GM19455 (cell line): Measurements from ENCODE around the gene PRKCD.

Experiments
- ATAC-seq: cut with Tn5 transposase; IDR thresholded peaks from one replicate; pipeline ENCODE4 v1.9.1; 2021; ENCODE audit not compliant: unreplicated experiment

Gene PRKCD

DNA sequence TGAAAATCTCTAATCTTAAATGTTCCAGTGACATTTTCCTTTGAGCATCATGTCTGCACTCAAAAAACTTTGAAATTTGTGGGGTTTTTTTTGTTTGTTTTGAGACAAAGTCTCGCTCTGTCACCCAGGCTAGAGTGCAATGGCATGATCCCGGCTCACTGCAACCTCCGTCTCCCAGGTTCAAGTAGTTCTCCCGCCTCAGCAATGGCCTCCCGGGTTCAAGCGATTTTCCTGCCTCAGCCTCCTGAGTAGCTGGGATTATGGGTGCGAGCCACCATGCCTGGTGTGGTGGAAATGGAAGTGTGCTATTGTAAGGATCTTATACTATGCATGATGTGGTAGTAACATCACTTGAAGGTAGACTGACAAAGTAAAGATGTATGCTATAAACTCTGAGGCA, 52.3 kb downstream of the PRKCD start:
- no peak for ATAC-seq

DNA sequence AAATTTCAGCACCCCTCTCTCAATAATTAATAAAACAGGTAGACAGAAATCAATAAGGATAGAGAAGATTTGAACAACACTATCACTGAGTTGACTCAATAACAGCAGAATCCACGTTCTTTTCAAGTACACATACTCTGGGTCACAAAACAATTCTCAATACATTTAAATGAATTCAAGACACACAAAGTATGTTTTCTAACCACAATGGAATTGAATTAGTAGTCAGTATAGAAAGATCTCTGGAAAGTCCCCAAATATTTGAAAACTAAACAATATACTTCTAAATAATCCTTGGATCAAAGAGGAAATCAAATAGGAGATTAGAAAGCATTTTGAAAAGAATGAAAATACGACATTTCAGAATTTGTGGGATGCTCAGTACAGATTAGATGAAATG, 54.8 kb downstream of the PRKCD start:
- no peak for ATAC-seq

DNA sequence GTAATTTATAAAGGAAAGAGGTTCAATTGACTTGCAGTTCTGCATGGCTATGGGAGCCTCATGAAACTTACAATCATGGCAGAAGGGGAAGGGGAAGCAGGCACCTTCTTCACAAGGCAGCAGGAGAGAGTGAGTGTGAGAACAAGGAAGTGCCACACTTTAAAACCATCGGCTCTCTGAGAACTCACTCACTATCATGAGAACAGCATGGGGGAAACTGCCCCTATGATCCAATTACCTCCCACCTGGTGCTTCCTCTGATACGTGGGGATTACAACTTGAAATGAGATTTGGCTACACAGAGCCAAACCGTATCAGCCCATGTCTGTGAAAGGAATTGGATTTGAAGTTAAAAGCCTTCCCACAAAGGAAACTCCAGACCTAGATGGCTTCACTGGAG, 55.7 kb downstream of the PRKCD start:
- ATAC-seq = no peak

DNA sequence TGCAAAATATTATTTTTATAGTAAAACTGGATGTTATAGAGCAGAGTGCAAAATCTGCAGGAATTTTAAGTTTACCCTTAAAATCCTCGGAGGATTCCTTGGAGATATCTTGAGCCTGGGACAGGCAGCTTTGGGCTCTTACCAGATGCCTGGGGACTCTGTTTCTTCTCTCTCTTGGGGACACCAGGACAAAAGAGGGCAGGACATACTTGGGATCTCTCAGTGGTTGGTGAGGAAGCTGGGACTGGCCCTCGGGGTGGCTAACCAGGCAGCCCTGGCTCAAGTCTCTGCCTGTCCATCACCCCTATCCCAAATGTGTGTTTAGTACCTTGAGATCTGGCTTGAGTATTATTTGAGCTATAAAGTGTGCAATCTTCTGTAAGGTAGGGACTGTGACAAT, 56.2 kb downstream of the PRKCD start:
- ATAC-seq = no peak

DNA sequence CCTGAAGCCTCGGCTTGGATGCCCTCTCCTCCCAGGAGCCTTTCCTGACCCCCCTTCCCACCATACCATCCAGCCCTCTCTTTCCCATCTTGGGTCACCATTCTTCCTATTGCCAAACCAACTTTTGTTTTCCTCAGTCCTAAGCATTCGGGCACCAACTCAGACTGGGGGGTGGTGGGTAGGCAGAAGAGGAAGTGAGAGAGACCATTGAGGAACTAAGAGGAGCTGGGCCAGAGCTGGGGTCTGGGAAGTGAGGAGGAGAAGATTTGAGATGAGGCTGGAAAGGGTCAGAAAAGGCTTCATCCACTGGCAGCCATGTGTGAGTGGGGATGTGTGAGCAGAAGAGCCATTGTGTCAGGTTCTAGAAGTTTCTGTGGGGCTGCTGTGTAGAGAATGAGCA, 57.1 kb downstream of the PRKCD start:
- ATAC-seq = no peak

DNA sequence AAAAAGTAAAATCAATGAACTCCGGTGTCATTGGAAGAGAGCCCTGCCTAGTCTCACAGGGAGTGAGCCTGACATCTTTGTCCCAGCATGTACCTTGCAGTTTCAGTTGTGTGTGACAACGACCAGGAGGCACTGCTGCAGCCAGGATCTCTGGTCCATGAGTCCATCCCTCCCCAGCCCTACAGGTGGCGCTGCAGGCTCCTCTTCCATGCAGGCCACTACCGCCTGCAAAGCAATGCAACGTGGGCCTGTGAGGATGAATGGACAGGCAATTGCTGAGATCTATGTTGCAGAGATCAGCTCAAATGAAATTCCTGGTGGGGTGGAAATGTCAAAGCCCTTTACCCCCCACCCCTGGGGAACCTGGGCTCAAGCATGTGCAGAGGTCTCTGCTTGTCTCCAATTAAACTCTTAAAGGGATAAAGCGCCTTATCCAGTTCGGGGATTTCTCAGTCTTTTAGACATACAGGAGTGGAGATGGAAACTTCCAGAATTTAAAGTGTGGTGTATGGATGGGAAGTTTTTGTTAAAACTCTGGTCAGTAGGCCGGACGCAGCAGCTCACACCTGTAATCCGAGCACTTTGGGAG, 59.0 kb downstream of the PRKCD start:
- ATAC-seq = no peak

DNA sequence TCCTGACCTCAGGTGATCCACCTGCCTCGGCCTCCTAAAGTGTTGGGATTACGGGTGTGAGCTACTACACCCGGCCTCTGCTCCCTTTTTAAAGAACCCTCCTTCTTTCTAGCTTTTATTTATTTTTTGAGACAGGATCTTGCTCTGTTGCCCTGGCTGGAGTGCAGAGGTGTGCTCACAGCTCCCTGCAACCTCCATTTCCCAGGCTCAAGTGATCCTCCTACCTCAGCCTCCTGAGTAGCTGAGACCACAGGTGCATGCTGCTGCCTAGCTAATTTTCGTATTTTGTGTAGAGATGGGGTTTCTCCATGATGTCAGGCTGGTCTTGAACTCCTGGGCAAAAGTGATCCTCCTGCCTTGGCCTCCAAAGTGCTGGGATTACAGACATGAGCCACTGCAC, 60.3 kb downstream of the PRKCD start:
- ATAC-seq = no peak

DNA sequence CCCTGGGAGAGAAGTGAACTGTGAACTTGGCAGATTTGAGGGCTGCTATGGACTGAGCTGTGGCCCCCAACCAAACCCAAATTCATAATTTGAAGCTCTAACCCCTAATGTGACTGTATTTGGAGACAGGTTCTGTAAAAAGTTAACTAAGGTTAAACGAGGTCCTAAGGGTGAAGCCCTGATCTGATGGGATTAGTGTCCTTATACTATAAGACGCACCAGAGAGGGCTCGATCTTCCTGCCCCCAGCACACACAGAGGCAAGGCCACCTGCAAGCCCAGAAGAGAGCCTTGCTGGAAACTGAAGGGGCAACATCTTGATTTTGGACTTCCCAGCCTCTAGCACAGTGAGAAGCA, 60.8 kb downstream of the PRKCD start:
- ATAC-seq = no peak

DNA sequence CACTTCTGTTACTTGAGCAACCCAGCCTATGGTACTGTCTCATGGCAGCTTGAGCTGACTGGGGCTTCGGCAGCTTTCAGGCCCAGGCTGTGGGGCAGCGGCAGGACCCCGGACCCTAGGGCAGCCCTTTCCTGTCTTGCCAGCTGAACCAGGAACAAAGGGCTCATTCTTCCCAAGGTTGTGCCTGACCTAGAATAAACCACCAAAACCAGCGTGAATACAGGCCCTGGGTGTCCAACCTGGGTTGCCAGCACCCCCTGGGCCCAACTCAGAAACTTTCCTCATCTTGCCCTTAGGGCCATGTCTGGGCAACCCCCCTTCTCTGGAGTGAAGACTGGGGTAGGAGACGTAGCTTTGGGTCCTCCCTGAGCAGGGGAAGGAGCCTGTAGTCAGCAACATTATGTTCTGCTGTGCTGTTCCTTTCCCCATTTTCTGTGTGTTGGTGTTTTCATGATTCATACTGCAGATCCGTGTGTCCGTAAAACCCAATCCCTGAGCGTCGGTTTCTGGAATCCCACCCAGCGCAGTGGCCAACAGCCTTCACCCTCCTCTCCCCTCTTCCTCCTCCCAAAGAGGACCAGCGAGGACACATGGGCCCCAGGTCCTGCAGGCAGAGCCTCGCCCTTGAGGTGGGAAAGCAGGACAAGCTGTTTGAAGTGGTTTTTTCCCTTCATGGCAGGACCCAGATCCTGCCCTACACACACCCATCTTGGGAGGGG, 61.3 kb downstream of the PRKCD start:
- no peak for ATAC-seq

DNA sequence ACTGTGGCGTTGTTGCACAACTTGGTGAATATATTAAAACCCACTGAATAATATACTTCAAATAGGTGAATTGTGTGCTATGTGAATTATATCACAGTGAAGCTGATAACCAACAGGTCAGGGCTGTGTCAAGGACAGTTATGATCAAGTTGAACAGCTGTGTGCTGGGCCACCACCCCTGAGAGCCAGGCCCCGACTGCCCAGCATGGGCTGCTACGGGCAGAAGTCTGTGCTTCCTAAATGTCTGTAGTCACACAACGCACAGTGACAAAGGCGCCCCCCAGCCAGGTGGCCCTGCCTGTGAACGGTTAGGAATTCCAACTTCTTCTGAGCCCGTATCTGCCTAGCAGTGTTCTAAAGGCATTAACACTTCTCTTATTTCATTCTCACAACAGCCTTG, 62.0 kb downstream of the PRKCD start:
- ATAC-seq = no peak

DNA sequence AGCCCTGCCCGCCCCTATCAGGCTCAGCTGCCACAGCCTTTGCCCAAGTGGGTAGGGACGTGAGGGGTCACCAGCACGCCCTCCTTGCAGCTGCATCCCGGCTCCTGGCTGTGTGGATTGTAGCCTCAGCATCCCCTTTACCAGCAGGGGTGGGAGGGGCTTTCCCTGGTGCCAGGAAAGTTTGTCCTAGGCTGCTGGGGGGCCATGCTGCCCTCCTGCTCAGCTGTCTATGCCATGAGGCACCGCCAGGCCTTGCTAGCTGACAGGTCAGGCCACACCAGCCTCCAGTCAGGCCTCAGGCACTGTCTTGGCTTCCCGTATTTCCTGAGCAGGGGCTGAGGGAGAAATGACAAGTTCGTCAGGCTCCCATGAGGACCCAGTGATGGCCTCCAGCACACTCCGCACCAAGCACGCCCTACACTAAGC, 62.5 kb downstream of the PRKCD start:
- ATAC-seq = no peak

DNA sequence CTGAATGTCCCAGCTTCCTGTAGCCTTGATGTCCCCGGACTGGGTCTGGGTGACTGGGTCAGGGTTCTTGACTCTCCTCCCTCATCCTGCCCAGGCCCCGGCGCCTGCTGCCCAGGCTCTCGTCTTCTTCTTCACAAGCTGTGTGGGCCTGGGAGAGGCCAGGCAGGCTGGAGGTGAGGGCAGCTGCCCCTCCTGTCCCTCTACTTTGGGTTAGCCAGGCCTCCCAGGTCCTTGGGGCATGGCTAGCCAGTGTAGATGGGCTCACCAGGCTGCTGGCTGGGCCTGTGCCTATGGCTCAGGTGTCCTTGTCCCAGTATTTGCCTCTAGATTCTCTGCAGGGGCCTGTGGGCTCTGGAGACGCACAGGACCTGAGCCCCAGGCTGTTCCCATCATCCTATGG, 63.0 kb downstream of the PRKCD start:
- no peak for ATAC-seq

DNA sequence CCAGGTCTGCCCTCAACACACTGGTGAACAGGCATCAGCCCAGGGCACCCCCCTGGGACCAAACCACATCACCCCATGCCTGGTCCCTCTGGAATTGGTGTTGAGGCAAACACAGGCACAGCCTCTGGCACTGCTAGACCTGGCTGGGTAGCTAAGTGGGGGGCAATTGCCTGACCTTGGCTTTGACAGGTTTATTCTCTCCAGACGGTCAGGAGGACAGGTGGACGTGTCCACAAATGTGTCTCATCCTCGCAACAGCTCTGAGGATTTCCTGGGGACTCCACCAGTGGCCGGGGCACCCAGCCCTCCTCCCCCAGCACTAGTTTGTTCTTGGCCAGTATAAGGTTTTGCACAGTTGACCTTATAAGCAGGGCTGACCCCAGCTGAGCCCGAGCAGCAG, 63.5 kb downstream of the PRKCD start:
- no peak for ATAC-seq

DNA sequence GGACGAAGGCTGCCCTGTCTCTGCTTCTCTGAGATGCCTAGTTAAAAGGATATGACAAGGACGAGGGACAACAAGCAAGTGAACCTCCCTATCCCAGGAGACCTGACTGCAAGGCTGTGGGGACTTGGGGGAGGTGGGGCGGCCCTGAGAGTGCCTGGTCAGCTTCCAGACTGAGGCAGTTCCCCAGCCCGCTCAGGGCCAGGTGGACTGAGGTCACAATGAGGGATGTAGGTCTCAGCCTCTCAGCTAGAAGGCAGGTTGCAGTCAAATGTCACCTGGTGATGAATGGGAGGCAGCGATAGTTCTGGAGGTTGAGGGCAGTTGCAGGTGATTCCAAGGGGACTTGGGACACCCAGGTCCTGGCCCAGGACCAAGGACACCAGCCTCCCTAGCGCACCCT, 64.2 kb downstream of the PRKCD start:
- no peak for ATAC-seq

DNA sequence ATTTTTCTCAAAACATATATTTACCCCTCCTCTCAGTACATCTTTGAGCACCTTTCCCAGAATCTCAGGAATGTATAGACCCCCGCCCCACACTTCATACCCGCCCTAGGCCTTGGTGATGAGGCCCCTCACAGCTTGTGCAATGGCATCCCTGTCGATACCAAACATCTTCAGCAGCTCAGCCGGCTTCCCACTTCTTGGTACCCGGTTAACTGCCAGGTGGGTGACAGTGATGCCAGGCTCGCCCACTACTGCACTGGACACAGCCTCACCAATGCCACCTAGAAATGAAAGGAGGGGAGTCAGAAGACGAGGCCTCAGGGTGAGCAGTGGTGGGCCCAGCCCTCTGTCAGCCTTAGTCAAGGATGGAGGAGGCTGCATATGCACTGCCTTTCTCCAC, 64.6 kb downstream of the PRKCD start:
- no peak for ATAC-seq

DNA sequence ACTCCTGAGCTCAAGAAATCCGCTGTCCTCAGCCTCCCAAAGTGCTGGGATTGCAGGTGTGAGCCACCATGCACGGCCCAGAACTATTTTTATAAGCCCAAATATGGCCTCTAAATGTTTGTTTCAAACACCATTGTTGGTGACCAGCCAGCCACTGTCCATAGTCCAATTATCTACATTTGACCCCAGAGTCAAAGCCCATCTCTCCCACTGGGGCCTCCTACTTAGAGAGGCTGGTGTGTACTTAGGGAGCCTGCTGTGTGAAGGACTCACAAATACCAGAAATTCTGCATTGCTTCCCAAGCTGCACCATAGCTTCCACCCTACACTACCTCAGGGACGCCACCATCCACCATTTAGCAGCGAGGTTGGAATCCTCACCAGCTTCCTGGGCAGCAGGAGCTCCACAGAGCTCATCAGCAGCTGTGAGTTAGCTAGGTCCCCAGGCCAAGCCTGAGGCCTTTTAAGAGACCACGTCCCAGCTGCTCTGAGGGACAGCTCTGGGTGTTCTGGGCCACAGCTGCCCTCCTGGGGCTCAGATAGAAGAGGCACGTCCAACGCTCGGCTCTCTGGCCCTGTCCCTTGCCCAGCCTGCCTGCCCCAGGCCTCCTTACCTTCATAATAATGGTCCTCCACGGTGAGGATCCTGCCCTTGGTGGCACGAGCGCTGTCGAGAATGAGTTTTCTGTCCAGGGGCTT, 65.3 kb downstream of the PRKCD start:
- no peak for ATAC-seq

DNA sequence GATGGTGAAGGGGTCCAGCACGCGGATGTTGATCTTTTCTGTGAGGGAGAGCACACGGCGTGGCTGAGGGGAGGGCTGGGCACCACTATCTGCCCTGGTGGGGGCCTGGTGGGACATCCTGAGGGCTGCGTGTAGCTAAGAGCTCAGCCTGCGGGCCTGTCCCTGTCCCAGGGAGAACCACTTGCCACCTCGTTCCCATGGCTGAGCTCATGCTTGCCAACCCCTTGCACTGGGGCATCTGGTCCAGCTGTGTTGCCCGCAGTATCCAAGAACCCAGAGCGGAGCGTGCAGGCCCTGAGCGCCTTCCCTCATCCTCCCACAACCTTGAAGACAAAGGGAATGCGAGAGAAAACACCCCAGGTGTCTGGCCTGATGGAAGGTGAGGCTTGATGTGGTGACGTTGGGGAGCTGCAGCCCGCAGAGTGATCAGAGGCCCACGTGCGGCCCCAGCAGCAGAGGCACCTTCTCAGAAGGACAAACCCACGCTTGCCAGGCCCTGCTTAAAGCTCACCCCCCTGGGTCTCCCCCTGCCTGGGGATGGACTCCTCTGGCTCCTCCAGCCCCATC, 65.9 kb downstream of the PRKCD start:
- no peak for ATAC-seq

DNA sequence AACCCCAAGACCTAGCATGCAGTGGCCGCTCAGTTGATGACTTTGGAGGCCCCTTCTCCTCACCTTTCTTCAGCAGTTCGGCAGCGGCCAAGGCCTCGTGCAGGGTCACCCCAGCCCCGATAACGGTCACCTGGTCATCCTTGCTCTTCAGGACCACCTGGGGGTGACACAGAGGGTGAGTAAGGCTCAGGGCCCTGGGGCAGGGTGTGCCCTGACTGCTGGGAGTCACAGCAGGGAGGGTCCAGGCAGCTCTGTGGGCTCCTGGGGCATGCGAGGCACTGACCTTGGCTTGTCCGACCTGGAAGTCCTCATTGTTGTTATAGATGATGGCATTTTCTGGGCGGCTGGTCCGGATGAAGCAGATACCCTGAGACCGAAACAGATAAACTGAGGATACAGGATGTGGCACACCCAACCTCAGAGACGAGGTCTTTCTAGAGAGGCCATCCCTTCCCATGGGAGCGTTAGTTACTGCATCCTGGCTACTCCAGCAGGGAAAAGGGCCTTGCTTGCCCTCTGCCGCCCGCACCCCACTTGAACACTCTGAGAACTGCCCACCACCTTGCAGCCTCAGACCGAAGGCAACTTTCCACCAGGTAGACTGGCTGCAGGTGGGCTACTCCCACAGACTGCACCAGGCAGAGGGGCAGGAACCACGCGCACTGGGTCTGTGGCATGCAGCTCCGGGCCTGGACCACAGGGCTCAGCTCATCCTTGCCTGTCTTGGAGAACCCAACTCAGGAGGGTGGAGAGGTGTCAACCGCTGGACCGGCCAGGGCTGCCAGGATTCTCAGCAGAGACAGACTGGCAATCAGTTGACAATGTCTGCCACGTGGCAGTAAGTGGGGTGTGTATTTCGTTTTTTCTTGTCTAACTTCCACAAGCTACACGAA, 67.2 kb downstream of the PRKCD start:
- no peak for ATAC-seq

DNA sequence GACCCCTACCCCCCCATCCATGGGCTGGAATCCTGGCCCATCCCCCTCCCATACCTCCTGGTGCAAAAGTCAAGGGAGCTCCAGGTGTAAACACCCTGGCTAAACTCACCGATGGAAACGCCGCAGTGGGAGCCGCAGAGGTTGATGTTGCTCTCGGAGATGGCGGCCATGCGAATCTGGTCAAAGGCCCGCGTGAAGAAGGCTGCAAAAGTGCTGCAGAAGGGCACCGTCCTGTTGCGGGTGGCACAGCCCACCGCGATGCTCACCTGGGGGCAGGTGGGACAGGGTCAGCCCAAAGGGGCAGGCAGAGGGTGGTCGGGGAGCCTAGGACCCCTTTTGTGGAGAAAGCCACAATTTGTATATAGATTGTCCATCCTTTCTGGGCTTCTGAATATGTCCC, 68.2 kb downstream of the PRKCD start:
- no peak for ATAC-seq

DNA sequence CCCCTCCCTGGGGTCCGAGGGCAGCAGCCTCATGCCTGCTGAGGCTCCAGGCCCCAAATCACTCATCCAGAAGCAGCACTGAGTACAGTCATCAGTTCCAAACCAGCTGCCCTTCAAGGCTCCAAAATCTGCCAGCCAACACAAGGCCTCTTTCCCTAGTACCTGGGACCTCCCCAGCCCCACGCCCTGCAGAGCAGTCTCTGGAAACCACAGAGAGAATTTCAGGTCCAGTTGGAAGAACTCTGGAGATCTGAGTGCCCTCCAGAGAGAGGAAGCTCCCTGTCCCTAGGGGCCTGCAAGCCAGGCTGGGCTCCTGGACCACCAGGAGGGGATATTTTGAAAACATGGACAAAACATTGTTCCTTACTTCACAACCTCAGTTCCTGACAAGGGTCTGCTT, 68.6 kb downstream of the PRKCD start:
- ATAC-seq = no peak

DNA sequence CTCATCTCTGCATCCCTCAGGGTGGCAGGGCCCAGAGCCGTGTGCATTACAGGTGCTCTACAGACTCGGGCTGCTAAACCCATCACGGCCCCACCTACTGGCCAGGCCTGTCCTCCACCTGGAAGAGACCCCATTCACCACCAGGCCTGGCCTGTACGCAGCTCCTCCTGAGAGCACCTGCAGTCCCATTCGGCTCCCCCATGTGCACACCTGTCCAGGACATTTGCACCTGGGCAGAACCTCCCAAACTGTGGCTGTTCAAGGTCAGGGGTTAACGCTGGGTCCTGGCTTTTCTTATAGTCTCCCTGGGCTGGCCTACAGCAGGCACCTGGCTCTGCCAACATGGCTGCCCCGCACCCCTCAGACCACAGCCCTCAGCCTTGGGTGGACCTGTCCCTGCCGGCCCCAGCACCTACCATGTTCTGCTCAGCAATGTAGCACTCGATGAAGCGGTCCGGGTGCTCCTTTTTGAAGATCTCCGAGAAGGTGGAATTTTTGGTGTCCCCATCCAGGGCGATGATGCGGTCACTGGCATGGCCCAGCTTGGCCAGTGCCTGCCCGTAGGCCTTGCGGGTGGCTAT, 69.1 kb downstream of the PRKCD start:
- no peak for ATAC-seq
